Naive thymus-derived CD8-positive, alpha-beta T cell (primary cell): ENCODE data around the gene TENT4A. TPM values are rescaled to one million over a fixed set of nuclear protein-coding genes. Genes with fewer than 3 reads are reported as not detected.

Source experiments
- ATAC-seq, 2 donors: fragments of 150-1000 bp; cut with Tn5 transposase in 1 of 2; sonication (Bioruptor Pico), chemical (Tn5 transposase) in 1 of 2; 1 replicate in 1 of 2; 2 replicates in 1 of 2; pipeline ENCODE4 v1.10.0; 2021; ENCODE audit warnings: mild to moderate bottlenecking in 2 of 2, moderate library complexity in 2 of 2
- POLR2A ChIA-PET: fragments of 350-600 bp; sonication (Branson Sonifier 250); formaldehyde crosslinking; loops from one replicate; lab custom pipeline; 2021; ENCODE audit warnings: antibody characterized with exemption; lab: Charles Lee
- DNase-seq, 10 donors: peaks; one replicate each; pipeline versions ENCODE4 v3.0.0 to v3.0.0-alpha.2; 2020 to 2022
- H3K27ac Mint-ChIP-seq, 10 donors: one replicate each; pipeline ENCODE4 v1.8.0; 2020 to 2022; ENCODE audit warnings: mild to moderate bottlenecking in 10 of 10, mixed read lengths in 10 of 10, moderate library complexity in 4 of 10, inconsistent platforms in 1 of 10
- H3K27me3 Mint-ChIP-seq, 5 donors: one replicate each; pipeline ENCODE4 v1.8.0; 2021 to 2022; ENCODE audit warnings: mixed read lengths in 5 of 5
- H3K36me3 Mint-ChIP-seq, 3 donors: one replicate each; pipeline ENCODE4 v1.8.0; 2020 to 2022; ENCODE audit warnings: mixed read lengths in 3 of 3, mild to moderate bottlenecking in 2 of 3, inconsistent platforms in 1 of 3
- H3K4me1 Mint-ChIP-seq, 4 donors: one replicate each; pipeline ENCODE4 v1.8.0; 2021 to 2022; ENCODE audit warnings: mixed read lengths in 4 of 4
- H3K4me3 Mint-ChIP-seq, 10 donors: one replicate each; pipeline ENCODE4 v1.8.0; 2020 to 2022; ENCODE audit warnings: mild to moderate bottlenecking in 10 of 10, mixed read lengths in 10 of 10, moderate library complexity in 6 of 10, inconsistent platforms in 1 of 10
- H3K9me3 Mint-ChIP-seq, 9 donors: one replicate each; pipeline ENCODE4 v1.8.0; 2020 to 2022; ENCODE audit warnings: mixed read lengths in 9 of 9, mild to moderate bottlenecking in 3 of 9, inconsistent platforms in 1 of 9, moderate library complexity in 1 of 9
- polyA plus RNA-seq, 3 donors: library from polyadenylated mRNA; unstranded; fragments of 300-500 nt; fragmentation: Illumina TruSeq; gene quantifications; one replicate each; pipeline ENCODE4 v1.2.3, GENCODE V29; 2021
- total RNA-seq, 8 experiments: library from RNA in 2 of 8; stranded (reverse) in 2 of 8; gene quantifications; one replicate each; pipeline ENCODE4 v1.2.3 and lab custom pipeline; 2021 to 2026

The TENT4A gene
- total and polyA plus RNA-seq, 5 experiments from 2014 or later, result 0.72 to 53.7 (median 1.2) TPM

- H3K36me3 Mint-ChIP-seq, result peaks cover 0 to 82% (median 16%) of the 10 kb centered on the region in 3 donors
- H3K27ac Mint-ChIP-seq, result peak overlapping the region in 4 of 10 donors; percentile 15 to 66 (median 55)
- DNase-seq (no peak), ATAC-seq (no peak)
- H3K4me1 Mint-ChIP-seq, result peaks cover 7 to 15% (median 11%) of the 10 kb centered on the region in 4 donors
- H3K9me3 Mint-ChIP-seq, result no peaks in the 10 kb centered on the region
- H3K4me3 Mint-ChIP-seq, result no peak overlapping the region
- no peaks in the 10 kb centered on the region for H3K27me3 Mint-ChIP-seq
- POLR2A ChIA-PET, result no interaction called here
Measured at GRCh38 chr5:6749026-6749716, 35.9 kb downstream of the TENT4A start.

- H3K4me1 Mint-ChIP-seq, result peaks cover 7 to 15% (median 10%) of the 10 kb centered on the region in 4 donors
- no peaks in the 10 kb centered on the region for H3K9me3 Mint-ChIP-seq
- H3K27ac Mint-ChIP-seq, result peak overlapping the region in 1 of 10 donors; percentile 31
- H3K27me3 Mint-ChIP-seq, result no peaks in the 10 kb centered on the region
- peaks cover 0 to 89% (median 25%) of the 10 kb centered on the region in 3 donors for H3K36me3 Mint-ChIP-seq
- H3K4me3 Mint-ChIP-seq, result no peak overlapping the region
- POLR2A ChIA-PET, result no interaction called here
- DNase-seq, result no peak
- ATAC-seq, result no peak
Measured at GRCh38 chr5:6750142-6750840, 37.1 kb downstream of the TENT4A start.

GRCh38 chr5:6750951-6751685 lies 37.9 kb downstream of the TENT4A start:
- Mint-ChIP-seq H3K27ac (peak overlapping the region in 1 of 10 donors; percentile 55), H3K9me3 (no peaks in the 10 kb centered on the region), H3K4me3 (no peak overlapping the region), H3K4me1 (peaks cover 4 to 10% (median 8%) of the 10 kb centered on the region in 4 donors), H3K27me3 (no peaks in the 10 kb centered on the region), H3K36me3 (peaks cover 0 to 92% (median 30%) of the 10 kb centered on the region in 3 donors)
- POLR2A ChIA-PET, result no interaction called here
- ATAC-seq, result no peak
- DNase-seq, result no peak

- DNase-seq, result no peak
- peaks cover 4 to 10% (median 8%) of the 10 kb centered on the region in 4 donors for H3K4me1 Mint-ChIP-seq
Measured at GRCh38 chr5:6752236-6752635, 39.0 kb downstream of the TENT4A start.

GRCh38 chr5:6752782-6753181 lies 39.5 kb downstream of the TENT4A start:
- POLR2A ChIA-PET, result no interaction called here
- peaks cover 0 to 92% (median 30%) of the 10 kb centered on the region in 3 donors for H3K36me3 Mint-ChIP-seq
- peaks cover 4 to 10% (median 8%) of the 10 kb centered on the region in 4 donors for H3K4me1 Mint-ChIP-seq
- DNase-seq, result no peak
- H3K27ac Mint-ChIP-seq, result no peak overlapping the region
- no peak overlapping the region for H3K4me3 Mint-ChIP-seq
- H3K27me3 Mint-ChIP-seq, result no peaks in the 10 kb centered on the region
- H3K9me3 Mint-ChIP-seq, result no peaks in the 10 kb centered on the region
- ATAC-seq, result no peak

More at GRCh38 chr5:6752236-6752635, 39.0 kb downstream of the TENT4A start:
- ATAC-seq, result no peak
- POLR2A ChIA-PET, result no interaction called here
- Mint-ChIP-seq H3K27me3 (no peaks in the 10 kb centered on the region), H3K4me3 (no peak overlapping the region), H3K36me3 (peaks cover 0 to 93% (median 30%) of the 10 kb centered on the region in 3 donors), H3K27ac (peak overlapping the region in 1 of 10 donors; percentile 29), H3K9me3 (no peaks in the 10 kb centered on the region)

GRCh38 chr5:6753851-6754250 lies 40.6 kb downstream of the TENT4A start:
- Mint-ChIP-seq H3K4me3 (no peak overlapping the region), H3K4me1 (peaks cover 0 to 6% (median 6%) of the 10 kb centered on the region in 4 donors), H3K9me3 (no peaks in the 10 kb centered on the region), H3K27me3 (no peaks in the 10 kb centered on the region), H3K27ac (no peak overlapping the region), H3K36me3 (peaks cover 0 to 87% (median 29%) of the 10 kb centered on the region in 3 donors)
- DNase-seq, result no peak
- no peak for ATAC-seq
- POLR2A ChIA-PET, result no interaction called here

- Mint-ChIP-seq H3K27ac (peak overlapping the region in 2 of 10 donors; percentile 7 to 56), H3K4me3 (no peak overlapping the region), H3K4me1 (peaks cover 0 to 5% (median 1%) of the 10 kb centered on the region in 4 donors), H3K27me3 (no peaks in the 10 kb centered on the region), H3K9me3 (no peaks in the 10 kb centered on the region), H3K36me3 (peaks cover 0 to 79% (median 29%) of the 10 kb centered on the region in 3 donors)
- POLR2A ChIA-PET, result no interaction called here
- DNase-seq (no peak), ATAC-seq (no peak)
Measured at GRCh38 chr5:6754766-6755165, 41.5 kb downstream of the TENT4A start.

GRCh38 chr5:6755519-6755918 lies 42.3 kb downstream of the TENT4A start:
- H3K27ac Mint-ChIP-seq, result no peak overlapping the region
- ATAC-seq, result no peak
- no peak for DNase-seq
- no peaks in the 10 kb centered on the region for H3K27me3 Mint-ChIP-seq
- no peaks in the 10 kb centered on the region for H3K9me3 Mint-ChIP-seq
- peaks cover 0 to 73% (median 29%) of the 10 kb centered on the region in 3 donors for H3K36me3 Mint-ChIP-seq
- H3K4me1 Mint-ChIP-seq, result peaks cover 0 to 5% (median 0%) of the 10 kb centered on the region in 4 donors
- POLR2A ChIA-PET, result no interaction called here
- H3K4me3 Mint-ChIP-seq, result no peak overlapping the region

GRCh38 chr5:6755941-6756340 lies 42.7 kb downstream of the TENT4A start:
- POLR2A ChIA-PET, result interaction anchor here (0.7 kb wide), 1 partner anchor 37 kb away, joined by 3 read pairs; no protein-coding TSS in a partner anchor
- H3K4me1 Mint-ChIP-seq, result peaks cover 0 to 4% (median 0%) of the 10 kb centered on the region in 4 donors
- ATAC-seq (no peak), DNase-seq (no peak)
- H3K36me3 Mint-ChIP-seq, result peaks cover 0 to 70% (median 32%) of the 10 kb centered on the region in 3 donors
- no peak overlapping the region for H3K27ac Mint-ChIP-seq
- no peak overlapping the region for H3K4me3 Mint-ChIP-seq
- H3K9me3 Mint-ChIP-seq, result peaks cover 0 to 2% (median 0%) of the 10 kb centered on the region in 9 donors
- no peaks in the 10 kb centered on the region for H3K27me3 Mint-ChIP-seq

- DNase-seq, result no peak
- no peak overlapping the region for H3K4me3 Mint-ChIP-seq
- H3K27ac Mint-ChIP-seq, result peak overlapping the region in 1 of 10 donors; percentile 11
- peaks cover 0 to 55% (median 27%) of the 10 kb centered on the region in 3 donors for H3K36me3 Mint-ChIP-seq
- H3K4me1 Mint-ChIP-seq, result no peaks in the 10 kb centered on the region
- no peaks in the 10 kb centered on the region for H3K27me3 Mint-ChIP-seq
- H3K9me3 Mint-ChIP-seq, result peaks cover 0 to 2% (median 0%) of the 10 kb centered on the region in 9 donors
- POLR2A ChIA-PET, result no interaction called here
- ATAC-seq, result no peak
Measured at GRCh38 chr5:6757414-6757969, 44.3 kb downstream of the TENT4A start.

- Mint-ChIP-seq H3K27ac (peak overlapping the region in 1 of 10 donors; percentile 57), H3K4me1 (peaks cover 0 to 1% (median 0%) of the 10 kb centered on the region in 4 donors), H3K27me3 (no peaks in the 10 kb centered on the region), H3K36me3 (peaks cover 0 to 49% (median 23%) of the 10 kb centered on the region in 3 donors), H3K4me3 (no peak overlapping the region), H3K9me3 (peaks cover 0 to 2% (median 0%) of the 10 kb centered on the region in 9 donors)
- no peak for ATAC-seq
- POLR2A ChIA-PET, result no interaction called here
- DNase-seq, result no peak
Measured at GRCh38 chr5:6758236-6758635, 45.0 kb downstream of the TENT4A start.

GRCh38 chr5:6758706-6759105 lies 45.5 kb downstream of the TENT4A start:
- POLR2A ChIA-PET, result no interaction called here
- Mint-ChIP-seq H3K27me3 (no peaks in the 10 kb centered on the region), H3K4me3 (no peak overlapping the region), H3K27ac (no peak overlapping the region), H3K36me3 (peaks cover 0 to 44% (median 21%) of the 10 kb centered on the region in 3 donors), H3K4me1 (peaks cover 0 to 1% (median 0%) of the 10 kb centered on the region in 4 donors), H3K9me3 (peaks cover 0 to 2% (median 0%) of the 10 kb centered on the region in 9 donors)
- ATAC-seq, result no peak
- no peak for DNase-seq
